HG03175 (cell line): ENCODE measurements around the gene ARHGAP11B.
"Not testable (repeated sequence)": the region's sequence is repeated elsewhere in the genome, so short reads cannot be mapped to it uniquely, and the experiment has no call there.

Experiments used
- ATAC-seq: cut with Tn5 transposase; IDR thresholded peaks from one replicate; pipeline ENCODE4 v1.9.1; 2021; ENCODE audit warnings: mild to moderate bottlenecking, moderate library complexity; ENCODE audit not compliant: unreplicated experiment

The ARHGAP11B gene

DNA sequence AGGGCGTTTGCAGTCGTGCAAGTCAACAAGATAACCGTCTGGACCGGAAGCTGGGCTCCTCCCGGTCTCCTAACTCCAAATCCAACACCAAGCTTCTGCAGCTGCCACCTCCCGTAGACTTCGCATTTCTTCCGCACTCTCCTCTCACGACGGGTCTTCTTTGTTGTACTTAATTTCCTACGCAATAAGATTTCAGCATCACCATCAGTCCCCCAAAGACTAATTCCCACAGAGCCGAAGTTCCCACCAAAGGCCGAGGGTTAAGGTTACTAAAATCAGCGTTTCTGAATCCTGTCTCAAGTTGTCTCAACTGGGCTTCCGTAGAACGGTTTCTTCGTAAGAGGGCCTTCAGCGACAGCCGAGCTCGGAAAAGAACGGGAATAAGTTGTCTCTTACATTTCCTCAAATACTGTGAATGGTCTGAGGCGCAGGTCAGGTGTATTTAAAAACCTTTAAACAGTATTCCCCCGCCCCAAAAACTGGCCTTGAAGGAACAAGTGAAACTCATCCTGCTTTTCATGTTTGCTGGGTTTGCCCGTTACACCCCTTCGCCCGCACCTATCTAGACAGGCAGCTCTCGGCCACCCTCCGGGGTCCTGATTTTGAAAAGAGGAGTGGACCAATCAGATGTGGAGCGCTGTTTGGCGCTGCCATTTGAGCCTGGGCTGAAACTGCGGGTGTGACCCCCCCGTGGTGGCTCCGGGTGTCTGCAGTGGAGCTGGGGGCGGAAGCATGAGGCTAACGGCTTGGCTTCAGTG, at the start of gene ARHGAP11B:
Gene ARHGAP11B, plus strand, starts transcription at position 693 of the 758 bp plus-strand sequence.
- ATAC-seq, result peak; percentile 94

DNA sequence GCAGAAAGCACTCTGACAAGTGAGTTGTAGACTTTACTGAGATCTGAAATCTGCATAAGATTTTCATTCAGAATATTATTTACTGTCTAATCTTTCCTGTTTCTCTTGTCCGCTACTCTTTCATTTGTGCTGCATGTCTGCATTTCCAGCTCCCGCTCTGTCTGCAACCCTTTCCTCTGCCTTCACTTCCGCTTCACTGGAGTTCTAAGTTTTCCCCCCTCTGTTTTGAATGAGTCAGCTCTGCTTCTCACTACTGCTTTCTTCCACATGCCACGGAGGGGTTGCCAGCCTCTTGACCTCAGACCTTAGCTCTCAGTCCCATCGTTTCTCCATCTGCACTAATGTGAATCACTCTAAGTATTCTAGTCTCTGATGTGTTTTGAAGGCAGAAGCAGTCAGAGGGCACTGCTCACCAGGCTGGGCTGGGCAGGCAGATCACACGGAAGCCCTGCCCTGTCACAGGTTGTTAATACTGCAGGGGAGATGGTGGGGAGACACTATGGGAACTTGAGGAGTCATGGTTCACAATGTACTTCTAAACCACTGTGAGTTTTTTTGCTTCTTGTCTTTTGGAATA, 46.4 kb upstream of the ARHGAP11B start:
- ATAC-seq, result not testable (repeated sequence)

DNA sequence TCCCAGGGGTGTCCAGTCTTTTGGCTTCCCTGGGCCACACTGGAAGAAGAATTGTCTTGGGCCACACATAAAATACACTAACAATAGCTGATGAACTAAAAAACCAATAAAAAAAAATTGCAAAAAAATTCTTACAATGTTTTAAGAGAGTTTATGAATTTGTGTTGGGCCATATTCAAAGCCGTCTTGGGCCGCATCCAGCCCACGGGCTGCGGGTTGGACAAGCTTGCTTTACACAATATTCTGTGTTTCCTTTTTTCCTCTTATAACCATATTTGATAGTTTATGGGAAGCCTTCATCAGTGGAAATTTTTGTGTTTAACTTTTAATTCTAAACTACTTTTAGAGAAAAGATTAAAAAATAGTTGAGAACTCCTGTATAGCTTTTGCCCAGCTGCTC, 45.2 kb upstream of the ARHGAP11B start:
- ATAC-seq, result not testable (repeated sequence)

DNA sequence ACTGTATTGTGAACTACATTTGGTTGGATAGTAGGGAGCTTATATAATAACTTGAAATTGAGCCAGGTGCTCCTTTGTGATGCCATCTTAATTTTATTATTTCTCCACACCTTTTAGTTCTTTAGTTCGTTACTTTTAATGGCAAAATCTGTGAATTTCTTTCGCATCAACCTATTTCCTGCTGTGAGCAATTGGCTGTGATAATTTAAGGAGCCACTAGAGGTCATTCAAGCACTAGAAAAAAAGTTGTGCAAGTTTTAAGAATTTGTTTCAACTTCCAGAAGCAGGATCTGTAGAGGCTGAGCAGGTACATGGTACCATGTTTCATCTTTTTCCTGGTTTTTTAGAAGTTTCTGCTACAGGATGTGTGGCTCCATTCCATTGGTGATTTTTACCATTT, 27.0 kb upstream of the ARHGAP11B start:
- ATAC-seq, result not testable (repeated sequence)

DNA sequence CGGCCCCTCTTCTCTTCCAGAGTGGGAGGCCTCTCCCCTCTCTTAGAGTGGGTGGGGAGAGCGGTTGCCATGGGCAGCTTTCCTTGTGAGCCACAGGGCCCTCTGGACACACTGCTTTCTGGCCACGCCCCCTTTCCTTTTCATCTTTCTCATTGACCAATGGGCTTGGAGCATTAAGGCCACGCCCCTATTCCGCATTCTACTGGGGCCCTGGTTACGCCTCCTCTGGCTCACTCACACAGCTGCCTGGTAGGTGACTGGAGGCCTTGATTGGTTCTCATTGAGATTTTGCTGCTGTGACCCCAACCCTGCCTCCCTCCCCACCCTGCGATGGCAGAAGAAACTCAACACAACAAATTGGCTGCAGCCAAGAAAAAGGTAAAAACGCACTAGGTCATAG, 22.1 kb upstream of the ARHGAP11B start, which contains the start of gene GOLGA8H:
Gene GOLGA8H, plus strand, starts transcription at position 233 of the 400 bp plus-strand sequence. Its CDS starts 98 bp downstream, at position 331.
- ATAC-seq, result not testable (repeated sequence)

DNA sequence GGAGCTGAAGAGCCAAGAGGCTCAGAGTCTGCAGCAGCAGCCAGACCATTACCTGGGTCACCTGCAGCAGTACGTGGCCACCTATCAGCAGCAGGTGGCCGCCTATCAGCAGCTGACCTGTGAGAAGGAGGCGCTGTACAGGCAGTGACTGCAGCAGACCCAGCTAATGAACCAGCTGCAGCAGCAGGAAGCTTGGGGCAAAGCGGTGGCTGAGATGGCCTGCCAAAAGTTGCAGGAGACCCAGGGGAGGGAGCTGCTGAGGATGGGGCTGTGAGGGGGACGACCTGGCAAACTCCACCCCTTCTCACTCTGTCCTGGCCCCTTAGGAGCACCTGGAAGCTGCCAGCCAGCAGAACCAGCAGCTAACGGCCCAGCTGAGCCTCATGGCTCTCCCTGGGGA, 13.7 kb upstream of the ARHGAP11B start:
- not testable (repeated sequence) for ATAC-seq

DNA sequence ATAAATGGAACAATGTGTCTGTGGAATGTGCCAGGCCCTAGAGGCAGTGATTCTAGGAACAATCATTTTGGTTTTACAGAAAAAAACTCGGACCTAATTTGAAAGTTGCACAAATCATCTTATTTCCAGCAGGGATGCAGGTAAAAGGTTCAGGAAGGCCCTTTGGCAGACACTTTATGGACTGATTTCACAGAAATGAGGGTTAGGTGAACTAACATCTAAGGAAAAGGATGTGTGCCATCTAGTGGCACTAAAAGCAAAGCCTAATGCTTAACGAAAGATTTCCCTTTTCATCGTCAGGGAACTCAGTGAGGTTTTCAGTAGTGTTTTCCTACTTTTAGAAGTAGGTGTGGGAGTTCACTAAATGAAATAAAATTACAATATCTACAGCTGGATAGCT, 4.6 kb upstream of the ARHGAP11B start:
- not testable (repeated sequence) for ATAC-seq

DNA sequence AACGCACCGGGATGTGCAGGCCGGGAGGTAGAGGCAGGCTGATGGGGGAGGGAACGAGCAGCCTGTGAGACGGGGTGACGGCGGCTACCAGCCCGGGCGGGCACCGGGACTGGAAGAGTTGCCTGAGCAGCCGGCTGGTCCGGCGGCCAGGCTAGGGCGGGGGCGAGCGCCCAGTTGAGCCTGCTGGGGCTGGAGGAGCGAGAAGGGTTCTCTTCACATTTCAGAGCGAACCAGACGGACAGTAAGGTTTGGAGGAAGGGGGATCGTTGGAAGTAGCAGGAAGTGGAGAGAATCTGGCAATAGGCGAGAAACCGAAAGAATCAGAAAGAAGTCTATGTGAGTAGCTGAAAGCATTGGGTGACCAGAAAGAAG, 252 bp downstream of the ARHGAP11B start:
- not testable (repeated sequence) for ATAC-seq

DNA sequence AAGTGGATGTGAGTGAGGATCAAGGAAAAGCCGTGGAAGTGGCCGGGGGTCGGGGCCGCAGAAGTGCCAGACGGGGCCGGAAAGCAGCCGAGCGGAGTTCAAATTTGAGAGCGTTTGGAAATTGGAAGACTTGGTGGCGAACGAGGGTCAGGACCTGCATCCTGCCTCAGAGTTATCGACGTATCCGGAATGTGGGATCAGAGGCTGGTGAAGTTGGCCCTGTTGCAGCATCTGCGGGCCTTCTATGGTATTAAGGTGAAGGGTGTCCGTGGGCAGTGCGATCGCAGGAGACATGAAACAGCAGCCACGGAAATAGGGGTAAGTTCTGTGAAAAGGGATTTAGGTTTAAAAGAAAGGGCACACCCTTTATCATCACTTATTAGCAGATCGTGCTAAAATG, 704 bp downstream of the ARHGAP11B start:
- not testable (repeated sequence) for ATAC-seq

DNA sequence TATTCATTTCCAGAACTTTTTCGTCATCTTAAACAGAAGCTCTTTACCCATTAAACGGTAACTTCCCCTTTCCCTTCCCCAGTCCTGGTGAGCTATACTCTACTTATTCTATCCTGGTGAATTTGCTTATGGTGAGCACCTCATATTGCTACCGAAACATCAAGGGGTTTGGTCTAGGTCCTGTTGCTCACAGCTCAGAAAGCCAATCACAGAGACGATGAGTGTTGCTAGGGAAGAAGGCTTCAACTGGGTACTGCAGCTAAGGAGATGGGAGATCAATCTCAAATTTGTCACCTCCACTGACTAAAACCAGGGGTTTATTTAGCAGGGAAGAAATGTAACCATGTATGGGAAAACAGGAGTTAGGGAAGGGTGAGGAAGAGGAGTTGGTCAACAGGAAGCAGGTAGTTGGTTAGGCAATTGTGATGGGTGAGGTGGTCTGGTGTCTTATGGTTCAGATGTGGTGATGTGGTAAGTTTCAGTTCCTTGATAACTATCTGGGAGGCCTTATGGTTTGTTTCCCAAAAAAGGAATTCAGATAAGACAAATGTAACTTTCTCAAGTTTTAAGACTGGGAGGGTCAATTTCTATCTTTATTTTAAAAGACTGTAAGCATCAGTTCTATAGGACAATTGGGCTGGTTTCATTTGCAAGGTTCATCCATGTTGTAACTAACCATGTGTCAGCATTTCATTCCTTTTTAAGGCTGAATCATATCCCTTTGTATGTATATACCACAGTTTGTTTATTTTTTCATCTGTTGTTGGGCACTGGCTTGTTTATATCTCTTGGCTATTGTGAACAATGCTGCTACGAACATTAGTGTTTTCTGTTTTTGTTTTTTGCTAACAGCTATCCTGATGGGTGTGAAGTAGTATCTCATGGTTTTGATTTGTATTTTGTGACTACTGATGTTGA, 24.3 kb downstream of the ARHGAP11B start:
- ATAC-seq, result peak; percentile 86

DNA sequence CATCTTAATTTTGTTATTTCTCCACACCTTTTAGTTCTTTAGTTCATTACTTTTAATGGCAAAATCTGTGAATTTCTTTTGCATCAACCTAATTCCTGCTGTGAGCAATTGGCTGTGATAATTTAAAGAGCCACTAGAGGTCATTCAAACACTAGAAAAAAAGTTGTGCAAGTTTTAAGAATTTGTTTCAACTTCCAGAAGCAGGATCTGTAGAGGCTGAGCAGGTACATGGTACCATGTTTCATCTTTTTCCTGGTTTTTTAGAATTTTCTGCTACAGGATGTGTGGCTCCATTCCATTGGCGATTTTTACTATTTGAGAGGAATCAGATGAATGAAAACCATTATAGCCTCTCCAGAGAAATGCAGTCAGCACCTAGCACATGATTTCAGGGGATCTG, 35.2 kb downstream of the ARHGAP11B start:
- not testable (repeated sequence) for ATAC-seq

DNA sequence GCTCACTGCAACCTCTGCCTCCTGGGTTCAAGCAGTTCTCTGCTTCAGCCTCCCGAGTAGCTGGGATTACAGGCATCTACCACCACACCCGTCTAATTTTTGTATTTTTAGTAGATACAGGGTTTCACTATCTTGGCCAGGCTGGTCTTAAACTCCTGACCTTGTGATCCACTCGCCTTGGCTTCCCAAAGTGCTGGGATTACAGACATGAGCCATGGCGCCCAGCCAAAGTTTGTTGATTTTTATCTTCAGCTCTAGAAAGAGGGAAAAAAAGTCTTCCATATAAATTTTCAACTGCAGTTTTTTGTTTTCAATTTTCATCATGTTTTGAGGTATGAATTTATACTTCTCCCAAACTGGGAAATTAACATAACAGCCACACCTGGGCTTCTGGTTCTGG, 43.7 kb downstream of the ARHGAP11B start:
- ATAC-seq, result not testable (repeated sequence)

DNA sequence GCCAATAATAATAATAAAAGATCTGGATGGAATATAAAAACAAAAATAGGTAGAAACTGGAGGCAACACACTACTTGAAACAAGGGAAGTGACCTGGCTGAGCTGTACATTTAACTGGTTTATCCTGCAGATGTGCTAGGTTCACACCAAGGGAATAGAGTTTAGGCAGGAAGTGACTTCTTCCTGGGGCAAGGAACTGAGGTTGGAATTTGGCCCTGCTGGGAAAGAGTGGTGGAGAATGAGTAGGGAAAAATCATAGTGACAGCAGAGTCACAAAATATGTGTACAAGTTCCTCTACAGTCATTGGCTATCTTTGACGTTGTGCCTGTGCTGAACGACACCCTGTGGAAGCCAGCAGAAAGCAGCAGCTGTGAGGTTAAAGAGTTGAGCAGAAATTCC, 44.1 kb downstream of the ARHGAP11B start:
- no peak for ATAC-seq

DNA sequence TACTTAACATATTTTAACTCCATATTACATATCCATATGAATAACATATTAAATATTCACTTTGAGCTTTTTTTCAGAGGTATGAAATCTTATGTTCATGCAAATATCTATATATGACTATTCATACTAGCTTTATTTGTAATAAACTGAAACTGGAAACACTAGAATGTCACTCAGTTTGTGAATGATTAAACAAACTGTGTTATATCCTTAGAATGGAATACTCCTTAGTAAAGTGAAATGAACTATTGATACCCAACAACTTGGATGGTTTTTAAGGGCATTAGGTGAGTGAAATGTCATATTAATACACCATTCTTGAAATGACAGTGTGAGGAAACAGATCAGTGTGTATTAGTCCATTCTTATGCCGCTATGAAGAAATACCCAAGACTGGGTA, 45.4 kb downstream of the ARHGAP11B start:
- ATAC-seq, result no peak

DNA sequence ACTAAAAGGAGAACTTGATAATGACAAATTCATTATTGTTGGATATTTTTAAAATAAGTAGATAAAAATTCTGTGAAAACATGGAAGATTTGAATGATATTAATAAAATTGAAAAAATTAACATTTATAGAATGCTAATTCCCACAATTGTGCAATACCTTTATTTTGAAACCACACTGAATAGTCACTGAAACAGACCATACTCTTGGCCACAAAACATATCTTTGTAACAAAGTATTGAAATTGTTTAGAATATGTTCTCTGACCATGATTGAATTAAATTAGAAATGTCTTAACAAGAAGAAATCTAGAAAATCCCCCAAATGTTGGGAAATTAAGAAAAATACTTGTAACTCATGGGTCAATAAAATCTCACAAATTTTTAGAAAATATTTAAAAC, 49.2 kb downstream of the ARHGAP11B start:
- no peak for ATAC-seq

DNA sequence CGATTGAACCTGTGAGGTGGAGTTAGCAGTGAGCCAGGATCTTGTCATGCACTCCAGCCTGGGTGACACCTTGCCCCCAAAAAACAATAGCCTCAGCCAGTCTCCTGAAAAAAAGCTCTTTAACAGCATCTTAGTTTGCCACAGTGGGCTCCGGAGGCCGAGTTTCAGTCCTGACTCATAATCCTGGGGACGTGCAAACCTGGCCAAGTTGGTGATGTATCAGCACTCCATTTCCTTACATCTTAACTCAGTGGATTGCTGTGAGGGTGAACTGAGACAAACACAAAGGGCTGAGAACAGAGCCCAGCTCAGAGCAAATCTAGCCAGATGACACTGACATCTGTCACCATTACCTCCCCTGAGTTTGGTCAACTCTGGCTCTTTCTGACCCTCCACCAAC, 50.0 kb downstream of the ARHGAP11B start:
- not testable (repeated sequence) for ATAC-seq

DNA sequence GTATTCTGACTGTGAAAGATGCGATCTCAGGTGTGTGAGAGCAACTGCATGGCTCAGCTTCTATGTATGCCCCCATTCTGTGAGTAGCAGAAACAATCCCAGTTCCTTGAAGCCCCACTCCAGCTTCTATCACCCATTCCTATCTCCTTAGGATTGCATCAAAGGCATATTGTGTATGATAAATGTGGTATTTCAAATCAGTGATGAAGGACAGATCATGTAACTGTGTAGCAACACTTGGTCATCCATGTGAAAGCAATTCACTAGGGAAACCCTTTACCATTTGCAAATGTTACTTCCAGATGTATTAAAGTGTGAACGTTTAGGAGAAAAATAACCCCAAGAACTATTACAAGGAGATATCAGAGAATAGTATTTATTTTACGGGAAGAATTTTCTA, 55.1 kb downstream of the ARHGAP11B start:
- ATAC-seq, result not testable (repeated sequence)

DNA sequence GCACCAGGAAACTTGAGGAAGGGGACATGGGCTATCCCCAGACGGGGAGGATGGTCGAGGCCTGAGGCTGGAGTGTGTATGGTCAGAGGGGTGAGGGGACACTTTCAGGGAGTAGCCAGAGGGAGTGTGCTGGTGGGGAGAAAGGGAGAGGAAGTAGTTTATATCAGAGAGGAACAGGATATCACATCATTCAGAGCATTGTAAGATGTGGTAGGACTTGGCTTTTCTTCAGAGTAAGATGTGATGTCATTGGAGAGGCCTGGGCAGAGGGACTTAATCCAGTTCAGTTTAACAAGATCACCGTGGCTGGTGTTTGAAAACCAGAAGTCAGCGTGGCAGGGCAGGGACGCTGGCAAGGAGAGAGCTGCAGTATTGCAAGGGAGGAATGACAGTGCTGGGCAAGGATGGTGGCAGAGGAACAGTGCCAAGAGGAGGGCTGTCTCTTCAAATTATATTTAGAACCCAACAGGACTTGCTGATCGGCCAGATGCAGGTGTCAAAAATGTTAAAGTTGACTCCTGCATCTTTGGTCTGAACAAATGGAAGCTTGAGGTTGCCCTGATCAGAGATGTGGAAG, 59.9 kb downstream of the ARHGAP11B start:
- ATAC-seq, result not testable (repeated sequence)

DNA sequence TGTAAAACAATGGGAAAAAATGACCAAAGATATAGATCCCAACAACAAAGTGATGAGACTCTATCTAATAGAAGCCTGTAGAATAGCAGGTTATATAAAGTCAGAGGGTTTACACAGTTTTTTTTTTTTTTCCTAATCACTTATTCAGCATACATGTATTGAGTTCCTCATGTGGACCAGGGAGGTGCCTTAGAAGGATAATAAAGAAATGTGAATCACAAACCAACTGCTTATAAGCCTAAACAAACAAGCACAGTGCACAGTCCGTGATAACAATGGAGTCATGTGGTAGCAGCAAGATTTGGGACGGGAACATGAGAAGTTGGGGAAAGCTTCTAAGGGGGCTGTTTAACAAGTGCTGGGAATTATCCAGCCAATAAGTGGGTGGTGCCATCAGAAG, 60.7 kb downstream of the ARHGAP11B start:
- not testable (repeated sequence) for ATAC-seq
